Right atrium auricular region (tissue), 2 donors: Measurements from ENCODE around the gene AGRP. TPM values are rescaled to one million over a fixed set of nuclear protein-coding genes. Genes with fewer than 3 reads are reported as not detected.

ENCODE experiments used
- DNase-seq: peaks from one replicate; pipeline ENCODE4 v3.0.0-alpha.2; 2019; ENCODE audit warnings: low spot score
- H3K27ac ChIP-seq, 2 donors: fragments of 200-600 bp; sonication (generic); 1 replicate in 1 of 2; 2 replicates in 1 of 2; pipeline ENCODE4 v1.5.1; 2016 to 2019
- H3K27me3 ChIP-seq, 2 donors: fragments of 200-600 bp; sonication (generic); one replicate each; pipeline versions ENCODE4 v1.5.1 to v1.6.0; 2017 to 2019
- H3K36me3 ChIP-seq: fragments of 200-600 bp; sonication (generic); one replicate; pipeline ENCODE4 v1.5.1; 2016
- H3K4me1 ChIP-seq, 2 donors: fragments of 200-600 bp; sonication (generic); one replicate each; pipeline versions ENCODE4 v1.5.1 to v1.6.0; 2017 to 2019
- H3K4me3 ChIP-seq, 2 donors: fragments of 200-600 bp; sonication (generic); 1 replicate in 1 of 2; 2 replicates in 1 of 2; pipeline ENCODE4 v1.5.1; 2017 to 2019; ENCODE audit warnings: mild to moderate bottlenecking in 1 of 2, moderate library complexity in 1 of 2
- H3K9me3 ChIP-seq, 2 donors: fragments of 200-600 bp; sonication (generic); one replicate each; pipeline ENCODE4 v1.5.1; 2019
- CTCF ChIP-seq, 2 donors: fragments of 200-600 bp; sonication (generic); IDR thresholded peaks; one replicate each; pipeline ENCODE4 v1.5.1; 2019; ENCODE audit warnings: antibody characterized with exemption in 2 of 2
- total RNA-seq, 2 donors: library from RNA; depleted of rRNA; stranded (reverse); fragments of >200 nt; gene quantifications; one replicate each; pipeline ENCODE4 v1.1.0, GENCODE V29; 2016

AGRP gene
- total RNA-seq, 2 donors from 2014 or later = not detected

GRCh38 chr16:67462279-67462655, 21.1 kb downstream of the AGRP start:
- Histone ChIP-seq H3K27ac (no peak overlapping the region), H3K36me3 (peaks cover 6% of the 10 kb centered on the region), H3K9me3 (no peaks in the 10 kb centered on the region), H3K27me3 (no peaks in the 10 kb centered on the region), H3K4me3 (no peak overlapping the region), H3K4me1 (peaks cover 0 to 80% of the 10 kb centered on the region in 2 donors)
- no peak for DNase-seq
- no peak for TF ChIP-seq CTCF (IDR thresholded peaks at IDR 0.05)

GRCh38 chr16:67461600-67462278, 21.6 kb downstream of the AGRP start:
- H3K36me3 ChIP-seq = peaks cover 6% of the 10 kb centered on the region
- peaks cover 0 to 85% of the 10 kb centered on the region in 2 donors for H3K4me1 ChIP-seq
- no peak for TF ChIP-seq CTCF (IDR thresholded peaks at IDR 0.05)
- no peaks in the 10 kb centered on the region for H3K9me3 ChIP-seq
- no peak overlapping the region for H3K27ac ChIP-seq
- H3K27me3 ChIP-seq = no peaks in the 10 kb centered on the region
- DNase-seq = no peak
- no peak overlapping the region for H3K4me3 ChIP-seq

- Histone ChIP-seq H3K4me3 (no peak overlapping the region), H3K36me3 (peaks cover 6% of the 10 kb centered on the region), H3K4me1 (peaks cover 0 to 90% of the 10 kb centered on the region in 2 donors), H3K9me3 (no peaks in the 10 kb centered on the region), H3K27me3 (no peaks in the 10 kb centered on the region), H3K27ac (no peak overlapping the region)
- no peak for TF ChIP-seq CTCF (IDR thresholded peaks at IDR 0.05)
- DNase-seq = no peak
Observed at GRCh38 chr16:67460961-67461360, 22.4 kb downstream of the AGRP start.

- H3K9me3 ChIP-seq = no peaks in the 10 kb centered on the region
- peak overlapping the region; percentile 64 to 75 for H3K27ac ChIP-seq
- no peak overlapping the region for H3K4me3 ChIP-seq
- H3K36me3 ChIP-seq = peaks cover 6% of the 10 kb centered on the region
- H3K4me1 ChIP-seq = peaks cover 0 to 82% of the 10 kb centered on the region in 2 donors
- TF ChIP-seq CTCF (IDR thresholded peaks at IDR 0.05) = no peak
- no peaks in the 10 kb centered on the region for H3K27me3 ChIP-seq
- no peak for DNase-seq
Observed at GRCh38 chr16:67460168-67460567, 23.2 kb downstream of the AGRP start.

GRCh38 chr16:67459861-67460150, 23.5 kb downstream of the AGRP start:
- Histone ChIP-seq H3K4me3 (no peak overlapping the region), H3K27me3 (no peaks in the 10 kb centered on the region), H3K27ac (peak overlapping the region; percentile 64 to 75), H3K9me3 (no peaks in the 10 kb centered on the region), H3K4me1 (peaks cover 0 to 78% of the 10 kb centered on the region in 2 donors), H3K36me3 (peaks cover 6% of the 10 kb centered on the region)
- no peak for TF ChIP-seq CTCF (IDR thresholded peaks at IDR 0.05)
- DNase-seq = no peak
